Karpas-422 (cell line): ENCODE measurements around the gene PJA1. TPM values are rescaled to one million over a fixed set of nuclear protein-coding genes. Genes with fewer than 3 reads are reported as not detected.

Source experiments
- DNase-seq: peaks from one replicate; pipeline ENCODE4 v3.0.0-alpha.2; 2015
- H2AFZ ChIP-seq: fragments of 200-600 bp; sonication (generic); 2 replicates; pipeline ENCODE4 v1.6.1; 2014; ENCODE audit warnings: antibody characterized with exemption, low read length, mixed read lengths
- H3K27ac ChIP-seq: fragments of 200-600 bp; sonication (generic); 2 replicates; pipeline ENCODE4 v1.5.1; 2014; ENCODE audit warnings: mild to moderate bottlenecking, low read length, moderate library complexity
- H3K27me3 ChIP-seq: fragments of 200-600 bp; sonication (generic); 2 replicates; pipeline ENCODE4 v1.6.1; 2014; ENCODE audit warnings: low read length, mixed read lengths
- H3K36me3 ChIP-seq: fragments of 200-600 bp; sonication (generic); 2 replicates; pipeline ENCODE4 v1.6.1; 2014; ENCODE audit warnings: low read length, mixed read lengths; ENCODE audit not compliant: insufficient read depth
- H3K4me1 ChIP-seq: fragments of 200-600 bp; sonication (generic); 2 replicates; pipeline ENCODE4 v1.6.1; 2014; ENCODE audit warnings: mild to moderate bottlenecking, low read length, mixed read lengths
- H3K4me2 ChIP-seq: fragments of 200-600 bp; sonication (generic); 2 replicates; pipeline ENCODE4 v1.6.1; 2014; ENCODE audit warnings: low read length, low read depth, mild to moderate bottlenecking; ENCODE audit not compliant: poor library complexity, severe bottlenecking
- H3K4me3 ChIP-seq: fragments of 200-600 bp; sonication (generic); 2 replicates; pipeline ENCODE4 v1.5.1; 2014; ENCODE audit warnings: mild to moderate bottlenecking, antibody characterized with exemption, low read length, mixed read lengths
- H3K79me2 ChIP-seq: fragments of 200-600 bp; sonication (generic); 2 replicates; pipeline ENCODE4 v1.6.1; 2014; ENCODE audit warnings: mild to moderate bottlenecking, low read length, mixed read lengths
- H3K9ac ChIP-seq: fragments of 200-600 bp; sonication (generic); 2 replicates; pipeline ENCODE4 v1.6.0; 2014; ENCODE audit warnings: low read length
- H3K9me2 ChIP-seq: fragments of 200-600 bp; sonication (generic), shearing (Covaris generic); replicated peaks from 2 replicates; pipeline ENCODE4 v1.6.0; 2014; ENCODE audit warnings: mild to moderate bottlenecking, low read length, moderate library complexity; ENCODE audit not compliant: insufficient read depth
- H3K9me3 ChIP-seq: fragments of 300-700, 200-600 bp; sonication (generic); 2 replicates; pipeline ENCODE4 v1.6.1; 2014; ENCODE audit warnings: low read length, mixed read lengths
- H4K20me1 ChIP-seq: fragments of 200-600 bp; sonication (generic); 2 replicates; pipeline ENCODE4 v1.6.1; 2014; ENCODE audit warnings: mild to moderate bottlenecking, antibody characterized with exemption, low read length, low read depth; ENCODE audit not compliant: insufficient read depth
- total RNA-seq: library from RNA; depleted of rRNA; stranded (reverse); fragments of >200 nt; shearing (Covaris generic); gene quantifications from 2 replicates; pipeline ENCODE4 v1.2.3, GENCODE V29; 2014; ENCODE audit warnings: low replicate concordance

PJA1 gene
- total RNA-seq, 1 experiment from 2014 or later: 15.7 TPM

GRCh38 chrX:69179380-69179911 is 14.2 kb upstream of the PJA1 start:
- Histone ChIP-seq H3K79me2 (no peaks in the 10 kb centered on the region), H3K9ac (no peak overlapping the region)
- no peak for DNase-seq

DNA sequence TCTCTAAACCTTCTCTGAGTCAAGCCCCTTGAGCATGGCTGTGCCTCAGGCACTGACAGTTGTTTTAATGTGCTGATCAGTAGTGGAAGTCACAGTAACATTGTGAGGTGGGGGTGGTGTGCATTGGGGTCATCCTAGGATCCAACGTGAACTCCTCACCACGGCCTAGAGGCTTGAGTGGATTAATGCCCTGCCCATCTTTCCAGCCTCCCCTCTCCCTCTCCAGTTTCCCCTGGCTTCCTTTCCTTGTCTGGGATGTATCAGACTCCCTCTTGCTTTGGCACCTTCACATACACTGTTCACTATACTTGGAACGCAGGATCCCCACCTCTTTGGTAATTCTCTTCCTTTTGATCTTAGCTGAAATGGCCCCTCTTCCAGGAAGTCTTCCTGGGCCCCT is 13.3 kb upstream of the PJA1 start:
- H3K27ac ChIP-seq: no peak overlapping the region
- H3K9me3 ChIP-seq: no peaks in the 10 kb centered on the region
- DNase-seq: no peak
- H4K20me1 ChIP-seq: no peaks in the 10 kb centered on the region
- H3K4me2 ChIP-seq: no peak overlapping the region
- H3K4me1 ChIP-seq: no peaks in the 10 kb centered on the region
- no peak overlapping the region for H3K4me3 ChIP-seq
- H3K9me2 ChIP-seq: no peaks in the 10 kb centered on the region
- no peaks in the 10 kb centered on the region for H3K27me3 ChIP-seq
- no peaks in the 10 kb centered on the region for H3K36me3 ChIP-seq
- no peaks in the 10 kb centered on the region for H3K79me2 ChIP-seq
- H2AFZ ChIP-seq: no peak overlapping the region
- H3K9ac ChIP-seq: no peak overlapping the region

More at GRCh38 chrX:69179380-69179911, 14.2 kb upstream of the PJA1 start:
- no peaks in the 10 kb centered on the region for H3K27me3 ChIP-seq
- no peaks in the 10 kb centered on the region for H4K20me1 ChIP-seq
- no peak overlapping the region for H2AFZ ChIP-seq
- H3K9me2 ChIP-seq: no peaks in the 10 kb centered on the region
- no peak overlapping the region for H3K4me3 ChIP-seq
- no peaks in the 10 kb centered on the region for H3K36me3 ChIP-seq
- no peaks in the 10 kb centered on the region for H3K9me3 ChIP-seq
- H3K4me1 ChIP-seq: no peaks in the 10 kb centered on the region
- no peak overlapping the region for H3K27ac ChIP-seq
- no peak overlapping the region for H3K4me2 ChIP-seq

- Histone ChIP-seq H3K36me3 (no peaks in the 10 kb centered on the region), H4K20me1 (no peaks in the 10 kb centered on the region), H3K4me1 (no peaks in the 10 kb centered on the region), H3K4me3 (no peak overlapping the region), H3K9me2 (no peaks in the 10 kb centered on the region), H3K4me2 (no peak overlapping the region), H3K79me2 (no peaks in the 10 kb centered on the region), H2AFZ (no peak overlapping the region), H3K9me3 (no peaks in the 10 kb centered on the region), H3K9ac (no peak overlapping the region), H3K27me3 (no peaks in the 10 kb centered on the region), H3K27ac (no peak overlapping the region)
- DNase-seq: no peak
These were observed 12.4 kb upstream of the PJA1 start for GRCh38 chrX:69177511-69178162.

GRCh38 chrX:69176053-69176452 is 10.8 kb upstream of the PJA1 start:
- Histone ChIP-seq H3K79me2 (no peaks in the 10 kb centered on the region), H3K4me1 (no peaks in the 10 kb centered on the region), H3K4me3 (no peak overlapping the region), H3K9ac (no peak overlapping the region), H3K9me2 (no peaks in the 10 kb centered on the region), H3K27me3 (no peaks in the 10 kb centered on the region), H3K36me3 (no peaks in the 10 kb centered on the region), H3K27ac (no peak overlapping the region), H3K9me3 (no peaks in the 10 kb centered on the region), H4K20me1 (no peaks in the 10 kb centered on the region), H3K4me2 (no peak overlapping the region), H2AFZ (no peak overlapping the region)
- no peak for DNase-seq

DNA sequence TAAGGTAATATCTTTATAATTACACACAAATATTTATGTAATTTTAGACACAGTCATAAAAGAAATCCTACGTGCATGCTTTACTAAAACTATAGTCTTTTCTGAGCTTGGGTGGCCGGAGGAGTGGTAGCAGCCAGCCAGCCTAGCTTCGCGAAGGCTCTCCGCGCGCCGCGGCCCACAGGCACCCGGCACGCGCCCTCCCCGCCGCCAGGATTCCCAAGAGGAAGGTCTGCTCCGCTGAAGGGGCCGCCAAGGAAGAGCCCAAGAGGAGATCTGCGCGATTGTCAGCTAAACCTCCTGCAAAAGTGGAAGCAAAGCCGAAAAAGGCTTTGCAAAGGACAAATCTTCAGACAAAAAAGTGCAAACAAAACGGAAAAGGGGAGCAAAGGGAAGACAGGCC is 8.7 kb upstream of the PJA1 start:
- no peak overlapping the region for H3K4me2 ChIP-seq
- no peaks in the 10 kb centered on the region for H3K9me3 ChIP-seq
- no peaks in the 10 kb centered on the region for H3K79me2 ChIP-seq
- no peaks in the 10 kb centered on the region for H3K4me1 ChIP-seq
- no peaks in the 10 kb centered on the region for H3K9me2 ChIP-seq
- no peak overlapping the region for H3K4me3 ChIP-seq
- no peaks in the 10 kb centered on the region for H3K27me3 ChIP-seq
- H3K36me3 ChIP-seq: no peaks in the 10 kb centered on the region
- H2AFZ ChIP-seq: no peak overlapping the region
- no peak for DNase-seq
- no peak overlapping the region for H3K27ac ChIP-seq
- no peaks in the 10 kb centered on the region for H4K20me1 ChIP-seq
- no peak overlapping the region for H3K9ac ChIP-seq

GRCh38 chrX:69172937-69173336 is 7.7 kb upstream of the PJA1 start:
- Histone ChIP-seq H3K27ac (no peak overlapping the region), H3K27me3 (no peaks in the 10 kb centered on the region), H4K20me1 (no peaks in the 10 kb centered on the region), H3K4me3 (no peak overlapping the region), H3K9me2 (no peaks in the 10 kb centered on the region), H3K4me2 (no peak overlapping the region), H3K36me3 (no peaks in the 10 kb centered on the region), H3K79me2 (no peaks in the 10 kb centered on the region), H3K4me1 (no peaks in the 10 kb centered on the region), H2AFZ (no peak overlapping the region), H3K9ac (no peak overlapping the region), H3K9me3 (no peaks in the 10 kb centered on the region)
- DNase-seq: no peak

- Histone ChIP-seq H3K27ac (no peak overlapping the region), H3K9ac (no peak overlapping the region), H3K79me2 (no peaks in the 10 kb centered on the region), H3K4me3 (no peak overlapping the region), H3K4me1 (peaks cover 5% of the 10 kb centered on the region), H3K9me3 (no peaks in the 10 kb centered on the region), H3K27me3 (no peaks in the 10 kb centered on the region), H3K36me3 (no peaks in the 10 kb centered on the region), H3K9me2 (no peaks in the 10 kb centered on the region), H2AFZ (no peak overlapping the region), H3K4me2 (no peak overlapping the region), H4K20me1 (no peaks in the 10 kb centered on the region)
- no peak for DNase-seq
These were observed 5.1 kb upstream of the PJA1 start for GRCh38 chrX:69170319-69170718.

GRCh38 chrX:69163936-69164741 is 1.1 kb downstream of the PJA1 start:
- no peaks in the 10 kb centered on the region for H3K36me3 ChIP-seq
- no peaks in the 10 kb centered on the region for H3K27me3 ChIP-seq
- H3K4me3 ChIP-seq: peak overlapping the region; percentile 79
- no peaks in the 10 kb centered on the region for H3K9me2 ChIP-seq
- peak overlapping the region; percentile 81 for H3K4me2 ChIP-seq
- peak overlapping the region; percentile 82 for H3K9ac ChIP-seq
- no peaks in the 10 kb centered on the region for H4K20me1 ChIP-seq
- no peaks in the 10 kb centered on the region for H3K9me3 ChIP-seq
- H3K79me2 ChIP-seq: 0 out of 2 replicates have a peak, but pooled peaks cover 5% of the 10 kb centered on the region
- H2AFZ ChIP-seq: no peak overlapping the region
- peak; percentile 60 for DNase-seq
- no peak overlapping the region for H3K27ac ChIP-seq
- peaks cover 11% of the 10 kb centered on the region for H3K4me1 ChIP-seq
